Suprapubic skin (tissue), 3 donors: ENCODE results near the gene RAB10.

Experiments
- POLR2A ChIP-seq, 2 donors: fragments of 450-650 bp; IDR thresholded peaks; one replicate each; pipeline ENCODE4 v1.6.1; 2017; ENCODE audit warnings: antibody characterized with exemption in 2 of 2, mild to moderate bottlenecking in 2 of 2, moderate library complexity in 2 of 2
- TF ChIP-seq, protein P1 (sequence below), 2 donors: fragments of 200-600 bp in 1 of 2; fragments of 450-650 bp in 1 of 2; sonication (generic) in 1 of 2; IDR thresholded peaks; one replicate each; pipeline ENCODE4 v1.5.1; 2016 to 2019; ENCODE audit warnings: antibody characterized with exemption in 2 of 2, mild to moderate bottlenecking in 1 of 2, moderate library complexity in 1 of 2

- TF ChIP-seq, protein P1, sequence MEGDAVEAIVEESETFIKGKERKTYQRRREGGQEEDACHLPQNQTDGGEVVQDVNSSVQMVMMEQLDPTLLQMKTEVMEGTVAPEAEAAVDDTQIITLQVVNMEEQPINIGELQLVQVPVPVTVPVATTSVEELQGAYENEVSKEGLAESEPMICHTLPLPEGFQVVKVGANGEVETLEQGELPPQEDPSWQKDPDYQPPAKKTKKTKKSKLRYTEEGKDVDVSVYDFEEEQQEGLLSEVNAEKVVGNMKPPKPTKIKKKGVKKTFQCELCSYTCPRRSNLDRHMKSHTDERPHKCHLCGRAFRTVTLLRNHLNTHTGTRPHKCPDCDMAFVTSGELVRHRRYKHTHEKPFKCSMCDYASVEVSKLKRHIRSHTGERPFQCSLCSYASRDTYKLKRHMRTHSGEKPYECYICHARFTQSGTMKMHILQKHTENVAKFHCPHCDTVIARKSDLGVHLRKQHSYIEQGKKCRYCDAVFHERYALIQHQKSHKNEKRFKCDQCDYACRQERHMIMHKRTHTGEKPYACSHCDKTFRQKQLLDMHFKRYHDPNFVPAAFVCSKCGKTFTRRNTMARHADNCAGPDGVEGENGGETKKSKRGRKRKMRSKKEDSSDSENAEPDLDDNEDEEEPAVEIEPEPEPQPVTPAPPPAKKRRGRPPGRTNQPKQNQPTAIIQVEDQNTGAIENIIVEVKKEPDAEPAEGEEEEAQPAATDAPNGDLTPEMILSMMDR (IDR thresholded peaks at IDR 0.05), result no peak
- no peak for TF ChIP-seq POLR2A (IDR thresholded peaks at IDR 0.05)
These were observed 141.0 kb downstream of the RAB10 start for GRCh38 chr2:26174691-26175465.
